ENCODE data around the gene GFPT1. TPM values are rescaled to one million over a fixed set of nuclear protein-coding genes. Genes with fewer than 3 reads are reported as not detected.

Gene GFPT1
- total and polyA plus RNA-seq, 5 experiments from 2014 or later: 6.2 to 20.2 (median 12.1) TPM

DNA sequence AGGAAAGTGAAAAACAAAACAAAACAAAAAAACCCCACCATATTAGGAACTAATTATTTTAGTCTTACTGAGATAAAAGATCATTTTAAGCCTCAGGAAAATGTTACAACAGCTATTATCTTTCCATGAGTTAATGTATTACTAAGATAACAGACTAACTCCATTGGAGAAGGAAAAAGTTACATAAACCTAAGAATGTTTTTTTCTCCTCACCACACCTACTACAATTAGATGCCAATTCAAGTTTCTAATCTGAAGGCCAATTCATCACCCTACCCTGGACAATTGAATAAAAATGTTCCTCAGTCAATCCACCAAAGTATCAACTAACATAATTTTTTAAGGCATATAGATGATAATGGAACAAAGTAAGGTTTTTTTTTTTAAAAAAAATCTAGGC is 10.2 kb upstream of the GFPT1 start:
- no peaks in the 10 kb centered on the region for H3K4me1 Mint-ChIP-seq
- POLR2A ChIA-PET: interaction anchor here (0.5 kb wide), 1 partner anchor 672 kb away, joined by 3 read pairs; no protein-coding TSS in a partner anchor
- no peak overlapping the region for H3K27ac Mint-ChIP-seq

DNA sequence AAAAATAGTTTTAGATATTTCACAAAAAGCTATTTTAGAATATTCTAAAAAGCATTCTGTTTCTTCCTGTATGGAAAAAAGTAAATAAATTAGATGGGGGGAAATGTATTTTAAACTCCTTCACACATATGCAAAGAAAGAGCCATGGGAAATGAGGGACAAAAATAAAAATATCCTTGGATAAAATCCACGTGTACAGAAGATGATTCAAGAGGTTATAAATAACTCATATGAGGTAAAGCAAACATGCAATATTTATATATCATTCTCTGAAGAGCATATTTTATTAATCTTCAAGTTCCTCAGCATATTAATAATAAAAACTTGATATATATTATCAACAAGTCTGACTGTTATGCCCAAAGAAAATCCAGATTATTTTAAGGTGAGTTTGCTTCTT is 8.8 kb upstream of the GFPT1 start:
- ATAC-seq (no peak), DNase-seq (no peak)
- no peaks in the 10 kb centered on the region for H3K27me3 Mint-ChIP-seq
- H3K36me3 Mint-ChIP-seq: peaks cover 4 to 72% (median 26%) of the 10 kb centered on the region in 3 donors
- H3K4me3 Mint-ChIP-seq: no peak overlapping the region
- no peak overlapping the region for H3K27ac Mint-ChIP-seq
- POLR2A ChIA-PET: interaction anchor here (0.7 kb wide), 1 partner anchor 35 kb away, joined by 9 read pairs; no protein-coding TSS in a partner anchor
- no peaks in the 10 kb centered on the region for H3K4me1 Mint-ChIP-seq
- H3K9me3 Mint-ChIP-seq: peaks cover 0 to 10% (median 0%) of the 10 kb centered on the region in 9 donors

More for the DNA sequence above, 10.2 kb upstream of the GFPT1 start:
- no peak for ATAC-seq
- no peak for DNase-seq
- Mint-ChIP-seq H3K4me3 (no peak overlapping the region), H3K27me3 (no peaks in the 10 kb centered on the region), H3K36me3 (peaks cover 4 to 80% (median 26%) of the 10 kb centered on the region in 3 donors), H3K9me3 (peaks cover 0 to 10% (median 0%) of the 10 kb centered on the region in 9 donors)

DNA sequence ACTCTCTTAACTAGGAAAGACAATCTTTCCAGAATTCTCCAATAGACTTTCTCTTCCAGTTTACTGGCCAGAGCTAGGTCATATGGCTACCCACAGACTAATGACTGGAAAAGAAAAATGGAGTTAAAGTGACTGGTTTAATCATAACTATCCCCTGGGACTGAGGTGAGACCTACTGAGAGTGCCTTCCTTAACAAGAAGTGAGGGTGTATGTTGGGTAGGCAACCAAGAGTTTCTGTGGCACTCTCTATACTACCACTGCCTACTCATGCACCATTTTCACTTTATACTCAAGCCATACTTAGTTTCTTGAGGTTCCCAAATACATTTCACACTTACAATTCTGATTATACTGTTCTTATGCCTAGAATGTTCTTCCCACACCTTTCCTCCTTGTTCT is 6.9 kb upstream of the GFPT1 start:
- Mint-ChIP-seq H3K36me3 (peaks cover 0 to 55% (median 22%) of the 10 kb centered on the region in 3 donors), H3K9me3 (peaks cover 0 to 10% (median 0%) of the 10 kb centered on the region in 9 donors), H3K4me3 (no peak overlapping the region), H3K27ac (peak overlapping the region in 1 of 10 donors; percentile 91), H3K27me3 (no peaks in the 10 kb centered on the region), H3K4me1 (no peaks in the 10 kb centered on the region)
- DNase-seq: no peak
- POLR2A ChIA-PET: no interaction called here
- no peak for ATAC-seq

DNA sequence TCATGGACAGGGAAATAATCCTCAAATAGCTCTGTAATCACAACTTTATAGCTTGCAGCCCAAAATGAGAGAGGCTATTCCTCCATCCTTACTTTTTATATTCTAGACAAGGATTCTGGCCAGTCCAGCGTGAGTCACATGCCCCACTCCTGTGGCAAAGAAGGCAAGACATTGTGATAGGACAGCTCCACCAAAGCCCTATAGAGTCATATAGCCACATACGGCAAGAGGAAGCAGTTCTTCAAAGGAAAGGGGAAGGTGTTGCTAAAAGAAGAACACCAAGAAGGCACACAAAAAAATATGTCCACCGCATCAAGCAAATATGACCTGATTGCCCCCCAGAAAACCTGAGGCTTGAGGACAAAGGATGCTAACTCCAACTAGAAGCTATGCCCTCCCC is 3.4 kb upstream of the GFPT1 start:
- H3K4me3 Mint-ChIP-seq: no peak overlapping the region
- no peak overlapping the region for H3K27ac Mint-ChIP-seq
- peaks cover 0 to 10% (median 0%) of the 10 kb centered on the region in 9 donors for H3K9me3 Mint-ChIP-seq
- H3K27me3 Mint-ChIP-seq: no peaks in the 10 kb centered on the region
- peaks cover 0 to 24% (median 17%) of the 10 kb centered on the region in 3 donors for H3K36me3 Mint-ChIP-seq
- DNase-seq (no peak), ATAC-seq (no peak)
- POLR2A ChIA-PET: interaction anchor here (0.6 to 1.1 kb wide), 2 partner anchors 36 to 46 kb away, joined by 3 read pairs; no protein-coding TSS in a partner anchor
- H3K4me1 Mint-ChIP-seq: peaks cover 4 to 28% (median 22%) of the 10 kb centered on the region in 4 donors

DNA sequence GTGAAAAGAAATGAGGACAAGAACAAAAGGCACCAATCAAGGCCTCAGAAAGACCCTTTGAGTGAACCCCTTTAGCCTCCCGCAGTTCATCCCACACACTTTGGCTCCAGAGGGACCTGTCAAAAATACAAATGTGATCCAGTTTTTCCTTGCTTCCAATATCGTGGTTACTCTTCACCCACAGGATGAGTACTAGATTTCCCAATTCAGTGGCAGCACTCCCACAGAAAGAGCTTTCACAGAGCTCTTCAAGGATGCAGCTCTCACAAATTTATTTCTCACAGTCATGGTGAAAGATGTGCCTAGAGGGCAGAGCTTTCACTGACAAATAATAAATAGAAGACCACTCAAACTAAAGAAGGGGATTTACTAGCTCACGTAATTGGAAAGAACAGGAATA is 3.0 kb upstream of the GFPT1 start:
- peaks cover 4 to 28% (median 23%) of the 10 kb centered on the region in 4 donors for H3K4me1 Mint-ChIP-seq
- peaks cover 0 to 10% (median 0%) of the 10 kb centered on the region in 9 donors for H3K9me3 Mint-ChIP-seq
- ATAC-seq: no peak
- no peak overlapping the region for H3K4me3 Mint-ChIP-seq
- H3K27me3 Mint-ChIP-seq: no peaks in the 10 kb centered on the region
- no peak overlapping the region for H3K27ac Mint-ChIP-seq
- peaks cover 0 to 19% (median 16%) of the 10 kb centered on the region in 3 donors for H3K36me3 Mint-ChIP-seq
- DNase-seq: no peak
- POLR2A ChIA-PET: interaction anchor here (1.1 kb wide), 1 partner anchor 47 kb away, joined by 3 read pairs; no protein-coding TSS in a partner anchor

DNA sequence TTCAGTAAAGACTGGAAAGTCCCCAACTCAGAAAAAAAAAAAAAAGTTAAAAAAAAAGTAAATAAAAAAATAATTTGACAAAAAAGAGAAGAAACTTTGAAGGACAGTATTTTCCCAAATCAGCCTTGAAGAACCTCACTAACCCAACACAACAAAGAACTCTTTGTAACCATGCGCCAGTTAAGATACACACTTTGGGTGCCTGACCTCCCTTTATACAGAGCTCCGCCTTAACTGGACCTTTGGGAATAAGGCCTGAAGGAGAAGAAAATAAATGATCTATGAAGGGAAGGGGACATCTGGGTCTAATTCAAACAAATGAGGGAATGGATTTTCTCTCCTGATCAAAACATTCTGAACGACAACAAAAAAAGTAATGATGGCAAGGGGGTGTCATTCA is 2.2 kb upstream of the GFPT1 start:
- no peaks in the 10 kb centered on the region for H3K27me3 Mint-ChIP-seq
- no peak for DNase-seq
- peaks cover 4 to 30% (median 26%) of the 10 kb centered on the region in 4 donors for H3K4me1 Mint-ChIP-seq
- H3K4me3 Mint-ChIP-seq: no peak overlapping the region
- no peak for ATAC-seq
- POLR2A ChIA-PET: interaction anchor here (1.1 kb wide), 1 partner anchor 47 kb away, joined by 3 read pairs; no protein-coding TSS in a partner anchor
- peaks cover 0 to 12% (median 8%) of the 10 kb centered on the region in 3 donors for H3K36me3 Mint-ChIP-seq
- H3K9me3 Mint-ChIP-seq: peaks cover 0 to 5% (median 0%) of the 10 kb centered on the region in 9 donors
- H3K27ac Mint-ChIP-seq: no peak overlapping the region

DNA sequence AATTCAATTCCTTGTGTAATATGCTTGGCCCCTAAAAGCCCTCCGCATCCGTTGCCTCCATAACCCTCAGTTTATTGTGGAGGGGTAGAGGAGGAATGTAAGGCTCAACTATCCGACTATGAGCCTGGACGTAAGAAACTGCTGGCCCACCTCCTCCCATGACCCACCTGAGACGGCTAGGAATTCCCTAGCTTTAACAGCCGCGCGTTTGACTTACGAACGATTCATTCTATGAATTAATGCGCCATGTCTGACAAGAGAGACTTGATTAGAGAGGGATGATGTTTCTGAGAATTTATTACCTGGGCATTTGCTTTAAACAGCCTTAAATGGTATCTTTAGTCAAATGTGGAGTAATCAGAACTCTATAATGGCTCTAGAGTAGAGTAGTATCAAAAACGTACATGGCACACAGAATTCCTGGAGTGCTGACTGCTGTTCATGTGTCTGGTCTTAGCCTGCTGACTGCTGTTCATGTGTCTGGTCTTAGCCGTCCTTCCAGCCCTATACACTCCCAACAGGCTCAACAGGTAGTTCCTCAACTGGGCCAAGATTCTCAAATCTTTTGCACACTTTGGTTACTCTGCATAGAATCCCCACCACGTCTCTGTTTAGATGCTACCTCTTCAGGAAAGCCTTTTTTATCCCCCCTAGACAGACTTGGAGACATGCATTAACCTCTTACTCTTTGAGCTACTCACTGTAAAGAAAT is 899 bp upstream of the GFPT1 start:
- POLR2A ChIA-PET: no interaction called here
- Mint-ChIP-seq H3K4me1 (peaks cover 7 to 39% (median 34%) of the 10 kb centered on the region in 4 donors), H3K27ac (peak overlapping the region in 9 of 10 donors; percentile 79 to 94 (median 90)), H3K27me3 (no peaks in the 10 kb centered on the region), H3K9me3 (no peaks in the 10 kb centered on the region), H3K36me3 (no peaks in the 10 kb centered on the region), H3K4me3 (peak overlapping the region; percentile 85 to 94 (median 89))
- DNase-seq: no peak
- ATAC-seq: no peak

DNA sequence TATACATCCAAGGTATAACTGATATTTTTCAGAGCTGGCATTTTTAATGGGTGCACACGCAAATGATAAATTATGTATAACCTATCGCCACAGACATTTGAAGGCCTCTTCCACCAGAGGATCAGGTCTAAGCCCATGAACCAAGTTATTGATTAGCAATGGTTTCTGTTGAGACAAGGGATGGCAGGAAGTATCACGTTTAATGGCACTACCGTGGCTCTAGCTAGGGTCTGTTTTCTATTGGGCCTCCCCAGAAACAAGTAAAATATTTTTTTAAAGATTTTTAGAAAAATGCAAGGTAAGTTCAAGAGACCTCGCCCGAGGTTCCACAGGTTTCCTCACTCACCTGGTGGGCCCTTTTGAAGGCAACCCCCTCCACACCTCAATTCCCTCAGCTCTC is 667 bp downstream of the GFPT1 start:
- peaks cover 15 to 51% (median 46%) of the 10 kb centered on the region in 4 donors for H3K4me1 Mint-ChIP-seq
- ATAC-seq: peak in 1 of 2 donors; percentile 1
- no peaks in the 10 kb centered on the region for H3K27me3 Mint-ChIP-seq
- H3K36me3 Mint-ChIP-seq: peaks cover 0 to 9% (median 0%) of the 10 kb centered on the region in 3 donors
- no peaks in the 10 kb centered on the region for H3K9me3 Mint-ChIP-seq
- POLR2A ChIA-PET: interaction anchor here (0.6 to 1.5 kb wide), 3 partner anchors 9 to 457 kb away, joined by 3 to 8 read pairs (median 4); partner anchors contain the start of gene NFU1
- peak in 1 of 10 donors; percentile 6 for DNase-seq
- H3K27ac Mint-ChIP-seq: peak overlapping the region in 9 of 10 donors; percentile 47 to 94 (median 80)
- peak overlapping the region; percentile 80 to 94 (median 87) for H3K4me3 Mint-ChIP-seq

DNA sequence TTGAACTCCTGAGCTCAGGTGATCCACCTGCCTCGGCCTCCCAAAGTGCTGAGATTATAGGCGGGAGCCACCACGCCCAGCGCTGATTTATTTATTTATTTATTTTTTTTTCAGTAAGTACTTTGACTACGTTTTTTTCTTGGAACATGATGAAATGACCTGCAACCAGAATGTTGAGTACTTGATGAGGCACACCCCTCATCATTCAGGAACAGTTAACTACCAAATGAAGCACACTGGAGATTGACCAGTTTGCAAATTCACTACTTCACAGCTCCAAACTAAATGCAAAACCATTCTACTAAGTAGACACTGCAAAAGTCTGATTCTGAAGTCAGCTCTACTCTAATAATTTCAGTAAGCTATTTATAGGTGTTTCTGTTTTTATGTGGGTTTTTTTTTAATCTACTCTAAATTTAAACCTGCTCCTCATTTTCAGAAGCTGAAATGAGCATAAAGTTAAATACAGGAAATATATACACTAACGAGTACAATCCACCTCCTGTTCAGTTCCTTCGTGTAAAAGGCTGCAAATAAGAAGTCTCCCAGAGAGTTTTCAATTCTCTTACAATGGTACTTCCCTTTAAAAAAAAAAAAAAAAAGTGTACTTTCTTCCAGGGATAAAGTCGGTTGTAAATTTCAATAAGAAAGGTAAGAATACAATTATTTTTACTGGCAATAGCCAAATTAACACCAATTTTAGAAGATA is 1.4 kb downstream of the GFPT1 start:
- Mint-ChIP-seq H3K27ac (peak overlapping the region; percentile 45 to 94 (median 74)), H3K4me3 (peak overlapping the region; percentile 80 to 94 (median 87)), H3K4me1 (peaks cover 19 to 56% (median 50%) of the 10 kb centered on the region in 4 donors), H3K27me3 (no peaks in the 10 kb centered on the region), H3K36me3 (peaks cover 0 to 11% (median 0%) of the 10 kb centered on the region in 3 donors), H3K9me3 (no peaks in the 10 kb centered on the region)
- POLR2A ChIA-PET: interaction anchor here (1.2 to 1.5 kb wide), 3 partner anchors 8 to 52 kb away, joined by 3 to 8 read pairs (median 6); partner anchors contain the start of gene NFU1
- ATAC-seq (no peak), DNase-seq (no peak)

DNA sequence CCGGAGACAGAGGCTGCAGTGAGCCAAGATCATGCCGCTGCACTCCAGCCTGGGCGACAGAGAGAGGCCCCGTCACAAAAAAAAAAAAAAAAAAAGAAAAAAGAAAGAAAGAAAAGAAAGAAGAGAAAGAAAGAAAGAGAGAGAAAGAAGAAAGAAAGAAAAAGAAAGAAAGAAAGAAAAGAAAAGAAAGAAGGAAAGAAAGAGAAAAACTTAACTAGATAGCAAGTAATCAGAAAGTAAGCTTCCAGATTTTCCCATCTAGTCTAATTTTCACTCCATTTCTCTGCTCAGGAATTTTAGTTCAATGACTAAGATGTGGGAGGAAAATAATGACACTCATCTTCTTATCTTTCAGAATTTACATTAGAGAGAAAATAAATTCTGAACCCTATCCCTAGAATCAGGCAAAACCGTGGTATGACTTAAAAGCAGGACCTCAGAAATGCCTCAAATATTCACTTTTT is 2.4 kb downstream of the GFPT1 start:
- H3K4me1 Mint-ChIP-seq: peaks cover 21 to 59% (median 54%) of the 10 kb centered on the region in 4 donors
- no peak overlapping the region for H3K27ac Mint-ChIP-seq
- no peak for ATAC-seq
- H3K9me3 Mint-ChIP-seq: no peaks in the 10 kb centered on the region
- no peaks in the 10 kb centered on the region for H3K27me3 Mint-ChIP-seq
- no peak overlapping the region for H3K4me3 Mint-ChIP-seq
- DNase-seq: no peak
- POLR2A ChIA-PET: interaction anchor here (0.7 to 1.5 kb wide), 3 partner anchors 43 to 116 kb away, joined by 3 to 6 read pairs (median 3); no protein-coding TSS in a partner anchor
- peaks cover 0 to 11% (median 0%) of the 10 kb centered on the region in 3 donors for H3K36me3 Mint-ChIP-seq

DNA sequence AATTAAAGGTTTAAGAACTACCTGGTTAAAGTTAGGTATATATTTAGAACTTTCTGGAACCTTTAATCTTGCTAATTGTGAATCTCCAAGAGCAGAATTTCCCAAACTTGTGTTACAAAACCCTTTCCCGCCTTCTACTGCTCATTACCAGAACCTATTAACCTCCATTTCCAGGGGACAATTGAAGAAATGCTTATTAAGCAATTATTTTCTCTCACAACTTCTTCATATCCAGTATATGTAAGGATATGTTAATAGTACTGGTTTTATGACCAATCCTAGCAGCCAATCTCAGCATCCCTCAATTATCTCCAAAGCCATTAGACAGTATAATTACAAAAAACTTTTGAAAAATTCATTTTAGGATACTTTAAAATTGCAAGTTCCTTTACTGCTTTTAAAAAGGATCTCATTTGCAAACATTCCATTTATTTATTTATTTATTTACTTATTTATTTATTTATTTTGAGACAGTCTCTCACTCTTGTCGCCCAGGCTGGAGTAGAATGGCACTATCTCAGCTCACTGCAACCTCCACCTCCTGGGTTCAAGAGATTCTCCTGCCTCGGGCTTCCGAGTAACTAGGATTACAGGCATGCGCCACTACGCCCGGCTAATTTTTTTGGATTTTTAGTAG is 3.7 kb downstream of the GFPT1 start:
- Mint-ChIP-seq H3K9me3 (no peaks in the 10 kb centered on the region), H3K36me3 (peaks cover 0 to 11% (median under 1%) of the 10 kb centered on the region in 3 donors), H3K27me3 (no peaks in the 10 kb centered on the region), H3K4me1 (peaks cover 25 to 60% (median 57%) of the 10 kb centered on the region in 4 donors), H3K4me3 (no peak overlapping the region), H3K27ac (no peak overlapping the region)
- POLR2A ChIA-PET: no interaction called here
- DNase-seq (no peak), ATAC-seq (no peak)

DNA sequence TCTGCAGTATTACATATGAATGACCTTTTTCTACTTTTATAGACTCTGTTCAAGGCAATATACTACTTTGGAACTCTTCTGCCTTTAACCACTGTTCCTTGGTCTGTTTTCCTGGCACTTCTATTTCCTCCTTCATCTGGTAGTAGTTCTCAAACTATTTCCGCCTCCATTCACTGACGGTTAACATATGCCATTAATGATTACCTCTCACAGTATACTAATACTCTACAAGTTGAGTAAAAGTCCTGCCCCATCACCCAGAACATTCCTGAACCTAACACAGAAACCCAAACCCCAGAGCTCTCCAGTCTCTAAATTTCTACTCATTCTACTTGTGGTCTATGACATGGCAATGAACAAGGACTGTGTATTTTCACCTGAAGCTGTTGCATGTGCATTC is 4.5 kb downstream of the GFPT1 start:
- Mint-ChIP-seq H3K27me3 (no peaks in the 10 kb centered on the region), H3K36me3 (peaks cover 0 to 17% (median 2%) of the 10 kb centered on the region in 3 donors), H3K4me3 (no peak overlapping the region), H3K9me3 (no peaks in the 10 kb centered on the region), H3K4me1 (peaks cover 26 to 57% (median 52%) of the 10 kb centered on the region in 4 donors), H3K27ac (peak overlapping the region in 3 of 10 donors; percentile 2 to 18 (median 17))
- POLR2A ChIA-PET: no interaction called here
- ATAC-seq: no peak
- no peak for DNase-seq
